HG03097 (cell line): Measurements from ENCODE around the gene PEAK3.

ENCODE experiments used
- ATAC-seq: cut with Tn5 transposase; IDR thresholded peaks from one replicate; pipeline ENCODE4 v1.9.1; 2021; ENCODE audit not compliant: unreplicated experiment, low FRiP score

Gene PEAK3

DNA sequence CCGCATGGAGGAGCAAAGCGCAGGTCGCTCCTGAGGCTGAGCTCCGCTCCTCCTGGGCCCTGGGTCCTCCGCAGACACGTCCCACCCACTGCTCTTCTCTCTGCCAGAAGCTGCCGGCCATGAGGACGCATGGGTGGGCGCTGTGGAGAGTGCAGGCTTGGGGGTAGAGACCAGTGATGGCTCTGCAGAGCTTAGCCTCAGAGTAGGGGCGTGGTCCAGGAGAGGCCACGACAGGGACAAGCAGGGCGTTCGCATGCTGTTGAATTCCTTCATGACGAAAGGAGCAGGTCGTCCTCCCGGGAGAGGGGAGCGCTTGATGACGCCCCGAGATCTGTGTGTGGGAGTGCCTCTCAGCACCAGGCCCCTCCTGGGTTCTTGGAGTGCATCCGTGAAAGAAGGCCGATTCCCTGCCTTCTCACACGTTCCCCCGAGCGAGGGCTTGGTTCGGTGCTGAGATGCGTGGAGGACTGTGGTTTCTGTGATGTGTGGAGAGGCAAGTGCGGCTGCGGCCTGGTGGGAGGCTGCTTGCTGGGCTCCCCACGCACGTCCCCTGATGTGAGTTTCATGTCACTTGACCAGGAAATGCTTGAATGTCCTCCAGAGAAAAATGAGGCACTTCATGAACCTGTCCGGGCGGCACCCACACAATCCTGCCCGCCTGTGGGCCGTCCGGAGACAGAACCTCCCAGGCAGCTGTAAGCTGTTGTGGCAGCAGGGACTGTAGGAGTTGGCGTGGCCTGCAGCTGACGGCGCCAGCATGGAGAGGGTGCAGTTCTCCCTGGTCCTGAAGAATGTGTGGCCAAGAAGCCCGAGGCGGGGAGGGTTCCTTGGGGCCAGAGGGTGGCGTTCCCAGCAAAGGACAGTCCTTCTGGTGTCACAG, 40.9 kb downstream of the PEAK3 start:
- no peak for ATAC-seq

DNA sequence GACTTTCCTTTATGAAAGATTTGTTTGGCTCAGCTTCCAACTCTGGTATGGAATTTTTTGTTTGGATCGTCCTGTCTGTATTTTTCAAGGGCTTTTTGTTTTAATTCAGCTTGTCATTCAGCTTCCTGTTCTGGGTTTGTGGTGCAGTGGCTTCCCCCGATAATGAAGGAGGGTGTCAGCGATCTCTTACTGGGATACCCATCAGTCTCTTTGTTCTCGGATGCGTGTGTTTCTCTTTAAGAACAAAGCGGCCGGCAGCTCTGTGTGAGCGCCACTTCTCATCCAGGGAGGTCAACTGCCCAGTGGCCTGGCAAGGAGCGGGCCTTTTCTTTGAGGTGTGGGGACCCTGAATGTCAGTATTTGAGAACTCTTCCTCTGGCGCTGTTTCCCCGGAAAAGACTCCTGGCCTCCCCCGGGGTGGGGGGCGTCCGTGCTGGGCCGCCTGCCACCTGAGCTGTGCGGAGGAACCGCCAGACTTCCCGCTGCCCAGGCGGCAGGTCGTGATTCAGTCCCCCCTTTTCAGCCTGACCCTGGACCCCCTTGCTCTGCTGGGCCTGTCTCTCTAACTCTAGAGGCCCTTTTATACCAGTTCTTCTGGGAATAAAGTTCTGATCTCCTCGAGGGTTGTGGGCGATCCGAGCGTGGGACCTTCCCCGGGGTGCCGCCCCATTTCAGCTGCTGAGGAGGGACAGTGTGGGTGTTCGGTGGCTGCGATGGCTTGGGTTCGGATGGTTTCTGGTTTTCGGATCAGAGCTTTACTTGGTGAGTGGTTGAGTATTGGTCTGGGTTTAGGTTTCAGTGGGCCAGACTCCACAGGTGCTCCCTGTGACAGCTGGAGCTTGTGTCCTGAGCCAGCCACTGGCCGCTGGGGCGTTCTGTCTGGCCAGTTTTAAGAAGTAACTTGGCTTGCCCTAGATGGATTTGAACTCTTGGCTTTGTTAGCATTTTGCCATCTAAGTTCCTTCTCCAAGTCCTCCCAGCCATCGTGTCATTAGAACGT, 41.9 kb downstream of the PEAK3 start:
- ATAC-seq: no peak

DNA sequence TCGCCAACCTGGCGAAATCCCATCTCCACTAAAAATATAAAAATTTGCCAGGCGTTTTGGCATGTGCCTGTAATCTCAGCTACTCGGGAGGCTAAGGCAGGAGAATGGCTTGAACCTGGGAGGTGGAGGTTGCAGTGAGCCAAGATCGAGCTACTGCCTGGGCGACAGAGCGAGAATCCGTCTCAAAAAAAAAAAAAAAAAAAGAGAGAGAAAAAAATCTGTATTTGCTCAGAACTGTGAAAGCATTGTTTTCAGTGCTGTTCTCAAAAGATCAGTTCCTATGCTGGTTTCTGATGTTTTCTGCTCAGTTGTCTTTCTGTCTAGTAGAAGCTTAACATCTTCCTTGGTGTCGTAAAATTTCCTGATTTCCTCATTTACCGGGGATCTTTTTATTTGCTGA, 42.8 kb downstream of the PEAK3 start:
- no peak for ATAC-seq

DNA sequence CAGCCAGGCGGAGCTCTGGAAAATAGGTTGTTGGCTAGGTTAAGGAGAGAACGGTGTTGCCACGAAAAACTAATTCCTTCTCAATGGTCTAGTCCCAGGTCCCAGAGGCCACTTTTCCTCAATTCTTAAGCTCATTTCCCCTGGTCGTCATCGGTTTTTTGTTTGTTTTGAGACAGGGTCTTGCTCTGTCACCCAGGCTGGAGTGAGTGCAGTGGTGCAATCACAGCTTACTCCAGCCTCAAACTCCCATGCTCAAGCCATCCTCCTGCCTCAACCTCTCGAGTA, 44.2 kb downstream of the PEAK3 start:
- no peak for ATAC-seq

DNA sequence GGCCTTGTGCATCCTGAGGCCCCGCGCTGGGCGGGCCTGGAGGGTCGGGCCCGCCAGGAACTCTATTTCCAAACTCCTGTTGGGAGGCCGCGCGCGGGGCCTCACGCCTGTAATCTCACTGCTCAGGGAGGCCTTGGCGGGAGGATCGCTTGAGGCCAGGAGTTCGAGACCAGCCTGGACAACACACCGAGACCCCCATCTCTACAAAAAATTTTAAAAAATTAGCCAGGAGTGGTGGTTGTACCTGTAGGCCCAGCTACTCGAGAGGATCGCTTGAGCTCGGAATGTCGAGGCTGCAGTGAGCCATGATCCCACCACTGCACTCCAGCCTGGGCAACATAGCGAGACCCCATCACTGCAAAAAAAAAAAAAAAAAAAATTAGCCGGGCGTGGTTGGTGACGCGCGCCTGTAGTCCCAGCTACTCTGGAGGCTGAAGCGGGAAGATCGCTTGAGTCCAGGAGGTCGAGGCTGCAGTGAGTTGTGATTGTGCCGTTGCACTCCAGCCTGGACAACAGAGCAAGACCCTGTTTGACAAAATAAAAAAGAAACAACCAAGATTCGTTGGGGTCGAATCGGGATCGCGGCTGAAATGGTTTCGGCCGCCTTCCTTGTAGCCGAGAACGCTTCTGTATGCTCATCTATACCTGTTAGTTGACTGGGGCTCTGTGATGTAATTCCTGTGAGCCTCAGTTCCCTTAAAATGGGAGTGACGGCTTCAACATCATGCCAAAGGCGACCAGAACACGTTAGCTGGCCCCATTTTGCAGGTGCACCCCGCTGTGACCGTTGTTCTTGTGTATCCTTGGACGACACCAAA, 44.7 kb downstream of the PEAK3 start:
- no peak for ATAC-seq

DNA sequence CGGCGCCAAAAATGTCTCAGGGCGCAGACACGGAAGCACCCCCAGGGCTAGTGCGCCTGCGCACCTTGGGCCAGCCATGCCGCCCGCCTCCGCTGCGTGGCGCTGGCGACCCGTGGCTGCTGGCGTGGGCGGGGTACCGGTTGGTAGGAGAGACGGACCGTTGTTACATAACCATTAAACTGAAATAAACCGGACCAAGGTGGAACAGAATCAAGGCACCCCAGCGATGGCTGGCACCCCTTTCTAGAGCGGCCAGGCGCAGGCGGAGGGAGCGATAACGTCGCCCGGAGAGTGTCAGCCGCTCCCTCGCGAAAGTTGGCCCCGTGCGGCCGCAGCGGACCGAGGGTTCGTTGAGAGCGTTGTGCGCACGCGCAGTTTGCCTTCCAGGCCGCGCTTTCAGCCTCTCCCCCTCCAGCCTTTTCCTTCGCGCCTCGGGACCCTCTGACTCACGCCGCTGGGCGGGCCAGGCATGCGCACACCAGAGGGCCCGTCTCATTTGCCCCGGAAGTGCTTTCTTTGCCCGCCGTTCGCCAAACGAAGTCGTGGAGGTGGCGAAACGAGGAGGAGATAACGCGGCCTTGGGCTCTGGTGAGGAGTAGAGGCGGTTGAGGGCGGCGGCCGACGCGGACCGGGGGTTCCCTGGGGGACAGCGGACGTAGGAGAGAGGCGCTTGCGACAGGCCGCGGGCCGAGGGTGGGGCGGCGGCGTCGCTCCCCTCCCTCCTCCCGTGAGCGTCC, 45.5 kb downstream of the PEAK3 start, which contains the start of the genes PLEKHJ1 and SF3A2:
Gene PLEKHJ1, minus strand, starts transcription at position 16 of the 737 bp plus-strand sequence. CDS start 81 bp downstream, outside the sequence.
Gene SF3A2, plus strand, starts transcription at position 511 of the 737 bp plus-strand sequence. CDS start 6,595 bp downstream, outside the sequence.
- ATAC-seq: peak; percentile 75

DNA sequence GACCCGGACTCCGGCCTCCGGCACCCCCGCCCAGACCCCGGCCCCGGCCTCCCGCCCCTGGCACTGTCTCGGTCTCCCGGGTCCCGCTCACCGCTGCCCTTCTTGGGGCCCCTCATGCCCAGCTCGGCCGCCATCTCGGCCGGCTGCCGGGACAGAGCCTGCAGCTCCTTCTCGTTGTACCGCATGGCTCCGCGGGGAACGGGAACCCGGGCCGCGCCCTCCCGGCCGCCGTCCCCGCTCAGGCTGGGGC, 46.0 kb downstream of the PEAK3 start:
- no peak for ATAC-seq

DNA sequence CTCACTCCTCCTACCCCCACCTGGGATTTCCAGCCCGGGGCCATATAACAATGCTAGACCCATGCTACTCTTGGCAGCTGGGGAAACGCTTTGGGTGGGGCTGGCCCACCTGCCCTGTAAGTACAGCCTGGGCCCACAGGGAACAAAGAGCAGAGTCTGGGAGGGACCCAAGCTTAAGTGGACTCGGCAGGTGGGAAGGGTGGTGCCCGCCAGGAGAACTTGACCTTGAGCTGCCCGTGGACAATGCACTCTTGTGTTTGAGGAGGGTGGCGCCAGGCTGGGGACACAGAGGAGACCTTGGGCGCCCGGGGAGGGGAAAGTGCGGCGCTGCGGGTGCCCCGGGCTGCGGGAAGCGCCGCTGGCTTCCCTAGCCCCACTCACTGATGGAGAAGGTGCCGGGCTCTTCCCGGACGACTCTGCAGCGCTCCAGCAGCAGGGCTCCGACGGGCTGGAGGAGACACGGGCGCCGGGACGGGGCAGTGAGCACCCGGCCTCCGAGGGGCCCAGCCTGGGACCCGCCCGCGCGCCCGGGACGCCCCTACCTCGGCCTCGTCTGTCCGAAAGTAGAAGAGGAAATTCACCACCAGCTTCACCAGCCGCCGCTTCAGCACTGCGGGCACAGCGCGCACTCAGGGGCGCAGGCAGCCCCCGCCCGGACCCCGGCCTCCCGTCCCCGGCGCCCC, 46.5 kb downstream of the PEAK3 start:
- peak; percentile 11 for ATAC-seq

DNA sequence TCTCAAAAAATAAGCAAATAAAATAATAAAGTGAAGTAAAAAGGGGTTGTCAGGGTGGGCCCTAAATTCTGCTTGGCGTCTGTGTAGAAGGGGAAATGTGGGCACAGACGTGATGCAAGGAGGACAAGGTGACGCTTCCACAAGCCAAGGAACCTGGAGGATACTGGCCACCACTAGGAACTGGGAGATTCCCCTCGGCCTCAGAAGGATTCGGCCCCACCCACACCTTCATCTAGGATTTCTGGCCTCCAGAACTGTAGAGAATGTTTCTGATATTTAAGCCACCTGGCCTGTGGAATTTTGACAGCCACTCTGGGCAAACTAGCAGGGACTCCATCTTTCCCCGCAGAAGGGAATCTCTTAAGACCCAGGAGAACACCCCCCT, 47.0 kb downstream of the PEAK3 start:
- ATAC-seq: no peak

DNA sequence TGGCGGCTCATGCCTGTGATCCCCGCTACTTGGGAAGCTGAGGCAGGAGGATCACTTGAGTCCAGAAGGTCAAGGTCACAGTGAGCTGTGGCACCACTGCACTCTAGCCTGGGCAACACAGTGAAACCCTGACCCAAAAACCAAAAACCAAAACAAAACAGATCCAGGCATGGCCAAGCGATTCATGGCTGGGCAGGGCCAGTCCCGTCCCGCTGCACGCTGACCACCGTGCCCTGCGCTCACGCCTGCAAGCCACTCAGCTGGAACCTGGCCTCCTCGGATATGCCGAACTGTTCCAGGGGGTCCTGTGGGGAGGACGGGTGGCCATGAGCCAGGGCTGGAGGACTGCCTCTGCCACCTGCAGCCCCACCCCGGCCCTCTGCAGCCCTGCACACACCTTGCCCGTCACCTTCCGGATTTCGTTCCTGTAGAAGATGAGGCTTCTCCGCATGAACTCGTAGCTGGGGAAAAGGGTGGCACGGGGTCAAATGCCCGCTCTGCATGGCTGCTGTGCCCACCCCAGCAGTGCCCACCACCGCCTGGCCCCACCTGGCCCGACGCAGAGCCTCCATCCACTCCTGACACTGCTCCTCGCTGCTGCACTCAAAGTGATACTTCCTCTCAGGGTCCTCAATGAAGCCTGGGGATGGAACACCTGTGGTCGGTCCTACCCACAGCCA, 48.2 kb downstream of the PEAK3 start:
- no peak for ATAC-seq

DNA sequence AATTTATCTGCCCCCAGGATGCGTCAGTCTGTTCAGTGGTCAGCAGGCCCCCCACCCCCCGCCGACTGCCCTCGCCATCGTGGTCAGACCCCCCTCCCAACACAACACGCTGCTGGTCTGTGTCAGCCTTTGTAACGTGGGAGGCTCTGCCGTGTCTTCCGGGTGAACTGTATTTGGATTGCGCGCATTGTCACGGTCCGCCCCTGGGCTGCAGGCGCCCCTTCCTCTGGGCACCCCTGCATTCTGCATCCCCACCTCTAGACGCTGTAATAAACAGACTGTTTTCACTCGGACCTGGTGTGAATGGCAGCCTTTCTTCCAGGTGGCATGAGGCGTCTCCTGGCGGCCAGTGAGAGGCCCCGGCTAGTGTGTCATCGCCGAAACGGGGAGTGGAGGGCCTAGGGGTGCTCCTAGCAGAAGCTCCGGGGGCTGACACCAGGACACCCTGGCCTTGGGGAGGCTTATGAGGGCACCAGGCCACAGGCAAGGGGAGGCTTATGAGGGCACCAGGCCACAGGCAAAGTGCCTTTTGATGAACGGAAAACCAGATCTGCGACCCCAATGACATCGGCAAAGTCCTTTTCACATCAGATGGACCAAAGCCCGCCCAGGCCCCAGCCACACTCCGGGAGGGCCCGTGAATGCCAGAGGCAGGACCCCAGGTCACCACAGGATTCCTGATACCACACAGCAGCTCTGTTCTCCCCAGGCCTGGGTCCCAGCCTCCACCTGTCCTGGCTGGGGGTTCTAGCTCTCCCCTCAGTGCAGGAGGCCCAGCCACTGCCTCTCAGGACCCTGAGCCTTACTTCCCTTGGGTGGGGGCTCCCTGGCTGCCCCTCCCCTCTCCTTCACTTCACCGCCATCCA, 49.5 kb downstream of the PEAK3 start:
- no peak for ATAC-seq

DNA sequence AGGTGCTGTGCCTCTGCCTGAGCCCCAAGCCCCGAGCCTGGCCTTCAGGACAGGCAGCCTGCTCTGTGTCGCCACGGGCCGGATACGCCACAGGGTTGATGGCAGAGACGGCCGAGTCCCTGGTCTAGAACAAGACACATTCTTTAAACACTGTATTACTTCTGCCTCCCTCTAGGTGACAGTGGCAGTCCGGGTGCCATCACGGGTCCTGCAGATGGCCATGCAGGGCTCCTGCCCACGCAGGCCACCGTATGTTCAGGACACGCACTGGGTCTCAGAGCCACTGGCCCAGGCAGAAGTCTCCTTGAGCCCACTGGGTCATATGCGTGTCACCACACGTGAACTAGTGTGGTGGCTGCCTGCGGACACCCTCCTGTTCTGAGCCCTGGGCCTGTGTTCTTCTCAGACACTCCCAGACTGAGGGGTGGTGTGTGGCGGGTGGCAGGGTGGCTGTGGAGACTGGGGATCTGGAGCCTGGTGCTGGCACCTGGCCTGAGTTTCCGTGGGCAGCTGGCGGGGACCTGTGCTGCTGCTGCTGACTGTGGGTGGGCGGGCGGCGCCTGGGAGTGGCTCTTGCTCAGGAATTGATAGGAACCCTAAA, 50.3 kb downstream of the PEAK3 start:
- no peak for ATAC-seq

DNA sequence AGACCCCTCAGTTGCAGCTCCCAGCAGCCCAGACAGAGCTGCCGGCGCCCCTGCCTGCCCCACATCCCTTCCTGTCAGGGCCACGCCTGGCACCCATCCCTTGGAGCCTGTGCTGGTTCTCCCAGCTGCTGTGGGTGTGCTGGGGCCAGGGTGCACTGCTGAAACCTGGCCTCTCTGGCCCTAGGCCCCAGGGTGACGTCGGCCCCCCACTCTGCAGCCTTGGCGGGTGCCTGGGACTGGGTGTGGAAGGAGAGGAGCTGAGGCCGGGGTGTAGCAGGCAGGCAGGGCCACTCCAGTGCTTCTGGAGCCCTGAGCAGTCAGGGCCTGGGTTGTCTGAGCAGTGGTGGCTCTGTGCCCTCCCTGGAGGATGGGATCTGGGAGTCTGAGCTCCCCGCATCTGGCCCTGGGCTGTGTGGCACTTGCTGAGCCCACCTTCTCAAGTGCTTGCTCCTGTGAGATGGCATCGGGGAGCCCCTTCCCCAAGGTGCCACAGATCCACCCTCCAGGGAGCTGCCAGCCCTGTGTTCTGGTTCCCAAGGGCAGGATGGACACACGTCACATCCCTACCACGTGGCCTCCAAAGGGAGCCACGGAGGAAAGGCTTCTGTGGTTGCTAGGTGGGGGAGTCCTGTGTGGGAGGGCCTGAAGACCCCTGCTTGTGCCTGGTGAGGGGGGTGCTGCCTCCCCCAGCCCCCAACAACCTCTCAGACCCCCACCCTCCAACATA, 51.0 kb downstream of the PEAK3 start:
- no peak for ATAC-seq

DNA sequence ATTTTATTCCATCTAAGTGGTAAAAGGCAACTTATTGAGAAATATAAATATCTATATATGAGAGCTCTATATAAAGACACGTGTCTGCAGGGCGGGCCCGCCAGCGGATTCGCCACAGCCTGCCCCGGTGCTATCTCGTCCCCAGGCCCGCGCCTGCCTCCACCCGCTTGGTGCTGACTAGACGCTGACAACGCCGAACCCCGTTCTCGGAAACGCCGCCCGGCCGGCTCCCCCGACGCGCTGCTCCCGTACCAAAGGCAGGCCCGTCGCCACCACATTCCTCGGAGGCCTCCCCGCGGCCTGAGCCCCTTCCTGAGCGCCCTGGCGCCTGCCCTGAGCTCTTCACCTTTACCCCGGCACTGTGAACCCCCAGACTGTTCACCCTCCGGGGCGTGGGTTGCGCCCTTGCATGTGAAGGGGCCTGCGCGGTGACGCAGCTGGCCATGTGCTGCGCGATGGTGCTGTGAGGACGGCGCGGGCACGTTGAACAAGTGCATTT, 51.9 kb downstream of the PEAK3 start:
- no peak for ATAC-seq

DNA sequence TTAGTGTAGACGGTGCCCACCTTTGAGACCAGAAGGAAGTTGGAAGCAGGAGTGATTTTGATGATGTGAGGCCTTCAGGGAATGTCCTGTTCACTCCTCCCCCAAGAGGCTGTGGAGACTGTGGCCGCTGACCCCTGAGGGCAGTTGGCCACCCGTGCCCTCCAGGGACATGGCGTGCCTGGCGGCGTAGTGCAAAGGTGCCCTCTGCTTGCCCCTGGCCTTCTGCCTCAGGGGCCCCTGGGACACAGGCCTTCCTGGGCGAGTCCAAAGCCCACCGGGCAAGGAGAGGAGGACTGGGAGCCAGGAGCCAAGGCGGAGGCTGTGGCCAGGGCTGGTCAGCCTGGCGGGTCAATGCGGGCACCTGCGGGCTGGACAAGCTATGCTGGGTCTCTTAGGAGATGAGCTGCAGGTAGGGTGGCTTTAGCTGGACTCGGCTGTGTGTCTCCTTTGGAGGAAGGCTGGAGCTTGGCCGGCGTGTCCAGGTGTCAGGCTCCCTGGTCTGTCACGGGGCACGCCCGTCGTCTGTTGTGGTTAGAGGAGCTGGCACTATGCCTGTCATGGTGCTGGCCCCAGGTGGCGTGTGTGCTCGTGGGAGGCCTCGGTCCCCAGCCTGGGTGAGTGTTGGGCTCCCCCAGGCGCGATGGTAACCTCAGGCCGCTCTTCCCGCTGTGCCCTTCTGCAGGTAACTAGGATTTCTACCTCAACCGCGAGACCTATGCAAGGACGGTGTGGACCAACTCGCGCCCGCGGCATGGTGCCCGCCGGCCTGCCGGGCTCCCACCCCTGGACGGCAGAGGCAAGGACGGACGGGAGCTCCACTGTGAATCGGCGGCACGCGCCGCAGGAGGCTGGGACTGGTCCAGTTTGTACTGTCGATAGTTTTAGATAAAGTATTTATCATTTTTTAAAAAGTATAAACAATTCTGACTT, 52.6 kb downstream of the PEAK3 start:
- no peak for ATAC-seq
